HEK293 (cell line): Measurements from ENCODE around the gene RHCG.

Experiments used
- CTCF ChIA-PET: fragments of 350-600 bp; formaldehyde crosslinking; extraction: SDS; loops from one replicate; lab custom pipeline; 2021; ENCODE audit warnings: antibody characterized with exemption; lab: Yijun Ruan, JAX
- POLR2A ChIA-PET: fragments of 300-600 bp; formaldehyde crosslinking; extraction: SDS; loops from one replicate; lab custom pipeline; 2020; ENCODE audit warnings: antibody characterized with exemption, inconsistent platforms; lab: Yijun Ruan, JAX
- H3K27ac ChIP-seq: fragments of 200-500 bp; sonication (Bioruptor generic); 2 replicates; pipeline ENCODE4 v1.5.1; 2014; ENCODE audit warnings: low read depth, low read length, control low read depth, inconsistent platforms; ENCODE audit errors: extremely low read depth
- H3K36me3 ChIP-seq, 2 experiments: fragments of 200-500 bp in 1 of 2; sonication (Bioruptor generic) in 1 of 2; 1 replicate in 1 of 2; 2 replicates in 1 of 2; pipeline ENCODE4 v1.5.1; 2014 to 2017; ENCODE audit warnings: inconsistent platforms in 2 of 2, low read length in 2 of 2; ENCODE audit not compliant: control insufficient read depth in 2 of 2, insufficient read depth in 1 of 2
- H3K4me1 ChIP-seq: fragments of 200-500 bp; sonication (Bioruptor generic); 2 replicates; pipeline ENCODE4 v1.5.1; 2014; ENCODE audit warnings: mild to moderate bottlenecking, low read length, inconsistent platforms; ENCODE audit not compliant: control insufficient read depth, insufficient read depth
- H3K4me3 ChIP-seq: 2 replicates; pipeline ENCODE4 v1.5.1; 2011; ENCODE audit warnings: low read depth, mild to moderate bottlenecking, control low read depth, low read length, moderate library complexity
- H3K9me3 ChIP-seq: fragments of 200-500 bp; sonication (Bioruptor generic); 2 replicates; pipeline ENCODE4 v1.5.1; 2014; ENCODE audit warnings: low read depth, low read length, inconsistent platforms; ENCODE audit not compliant: control insufficient read depth, insufficient read depth
- GLIS1 ChIP-seq: fragments of 450-650 bp; formaldehyde crosslinking; IDR thresholded peaks from 2 replicates; pipeline ENCODE4 v1.5.1; 2016; ENCODE audit warnings: missing biosample characterization, missing genetic modification characterization
- KLF1 ChIP-seq: fragments of 450-650 bp; formaldehyde crosslinking; IDR thresholded peaks from 2 replicates; pipeline ENCODE4 v1.5.1; 2016; ENCODE audit warnings: missing biosample characterization, missing genetic modification characterization
- ZBTB17 ChIP-seq: fragments of 450-650 bp; formaldehyde crosslinking; IDR thresholded peaks from 2 replicates; pipeline ENCODE4 v1.5.1; 2016; ENCODE audit warnings: missing biosample characterization, missing genetic modification characterization
- ZBTB20 ChIP-seq: fragments of 450-650 bp; formaldehyde crosslinking; IDR thresholded peaks from 2 replicates; pipeline ENCODE4 v1.5.1; 2016; ENCODE audit warnings: missing biosample characterization, missing genetic modification characterization
- ZFHX2 ChIP-seq: fragments of 450-650 bp; formaldehyde crosslinking; conservative IDR thresholded peaks from 2 replicates; pipeline ENCODE4 v1.5.1; 2016; ENCODE audit warnings: missing biosample characterization, missing genetic modification characterization
- ZFP37 ChIP-seq: fragments of 450-650 bp; formaldehyde crosslinking; IDR thresholded peaks from 2 replicates; pipeline ENCODE4 v1.5.1; 2016; ENCODE audit warnings: missing biosample characterization, missing genetic modification characterization
- ZNF341 ChIP-seq: fragments of 450-650 bp; formaldehyde crosslinking; IDR thresholded peaks from 2 replicates; pipeline ENCODE4; 2016; ENCODE audit warnings: low read depth, missing biosample characterization, missing genetic modification characterization
- ZNF549 ChIP-seq: fragments of 450-650 bp; IDR thresholded peaks from 2 replicates; pipeline ENCODE4 v1.5.1; 2018; ENCODE audit warnings: missing biosample characterization, missing genetic modification characterization, mild to moderate bottlenecking, inconsistent platforms, moderate library complexity
- ZNF585B ChIP-seq: fragments of 450-650 bp; formaldehyde crosslinking; IDR thresholded peaks from 2 replicates; pipeline ENCODE4 v1.5.1; 2016; ENCODE audit warnings: missing biosample characterization, missing genetic modification characterization
- TF ChIP-seq, protein P1 (sequence below): fragments of 450-650 bp; formaldehyde crosslinking; conservative IDR thresholded peaks from 2 replicates; pipeline ENCODE4 v1.5.1; 2016; ENCODE audit warnings: low read depth, missing biosample characterization, missing genetic modification characterization
- TF ChIP-seq, protein P2 (sequence below): fragments of 450-650 bp; formaldehyde crosslinking; IDR thresholded peaks from 2 replicates; pipeline ENCODE4 v1.5.1; 2016; ENCODE audit warnings: missing biosample characterization, missing genetic modification characterization
- TF ChIP-seq, protein P3 (sequence below): fragments of 450-650 bp; formaldehyde crosslinking; IDR thresholded peaks from 2 replicates; pipeline ENCODE4 v1.5.1; 2017; ENCODE audit warnings: missing biosample characterization, missing genetic modification characterization

The RHCG gene

DNA sequence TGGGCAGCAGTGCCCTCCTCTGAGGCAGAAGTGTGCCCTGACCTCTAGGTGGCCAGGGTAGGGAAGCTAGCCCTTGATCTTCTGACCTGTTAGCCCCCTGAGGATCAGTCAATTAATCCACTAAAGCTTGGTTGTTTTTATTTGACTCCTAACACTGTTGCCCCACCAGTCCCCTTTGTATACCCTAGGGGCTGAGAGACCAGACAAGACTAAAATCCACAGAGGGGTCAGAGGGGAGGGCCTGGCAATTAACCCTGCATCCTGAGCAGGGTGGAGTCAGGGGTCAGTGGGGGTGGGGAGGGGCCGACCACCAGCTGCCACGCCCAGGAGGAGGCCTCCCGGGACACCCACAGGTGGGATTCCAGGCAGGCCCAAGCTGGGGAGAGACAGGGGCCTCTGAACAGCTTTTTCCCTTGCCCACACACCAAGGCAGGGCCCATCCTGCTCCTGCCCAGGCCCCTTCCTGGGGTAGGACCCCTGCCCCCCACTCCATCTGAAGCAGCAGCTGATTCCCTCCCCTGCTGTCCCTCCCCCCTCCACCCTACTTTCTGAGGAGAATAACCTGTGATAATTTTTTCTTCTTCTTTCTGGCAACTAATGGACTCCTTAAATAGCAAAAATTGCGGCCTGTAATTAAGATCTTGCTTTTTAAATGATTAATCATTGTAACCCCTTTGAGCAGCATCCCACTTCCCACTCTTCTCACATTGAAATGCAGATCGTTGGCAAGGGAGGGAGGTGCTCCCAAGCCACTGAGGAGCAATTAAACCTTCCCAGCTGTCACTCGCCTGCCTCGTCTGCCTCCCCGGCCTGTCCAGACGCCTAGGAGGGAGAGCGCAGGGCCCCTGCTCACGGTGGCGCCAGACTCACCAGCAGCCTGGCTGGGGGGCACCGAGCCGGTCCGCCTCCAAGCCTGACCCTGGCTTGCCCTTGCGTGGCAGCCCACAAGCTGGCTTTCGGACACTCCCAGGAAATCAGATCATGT, 51.9 kb downstream of the RHCG start:
- H3K4me3 ChIP-seq: no peak overlapping the region

DNA sequence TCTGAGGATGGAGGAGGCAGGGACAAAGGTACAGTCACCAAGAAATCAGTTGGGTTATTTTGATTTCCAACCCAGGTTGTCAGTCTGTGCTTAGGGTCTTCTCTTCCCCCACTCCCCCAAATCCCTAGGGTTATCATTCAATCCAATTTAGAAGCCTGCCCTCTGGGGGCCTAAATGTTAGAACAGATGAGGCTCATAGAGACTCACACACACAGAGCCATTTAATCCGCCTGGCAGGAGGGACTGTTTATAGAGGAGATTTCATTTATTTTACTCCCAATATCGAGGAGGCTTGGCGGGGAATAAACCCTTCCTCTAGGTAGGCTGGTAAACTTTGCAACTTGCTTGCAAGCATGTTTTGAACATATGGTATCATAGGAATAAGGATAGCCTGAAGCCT, 52.8 kb downstream of the RHCG start:
- H3K4me1 ChIP-seq: no peaks in the 10 kb centered on the region
- no peaks in the 10 kb centered on the region for H3K9me3 ChIP-seq
- POLR2A ChIA-PET: interaction anchor here (1.6 kb wide), 1 partner anchor 85 kb away, joined by 4 read pairs; no protein-coding TSS in a partner anchor
- H3K36me3 ChIP-seq: no peaks in the 10 kb centered on the region
- H3K27ac ChIP-seq: no peak overlapping the region
- CTCF ChIA-PET: interaction anchor here (0.5 to 13.9 kb wide), 29 partner anchors 9 to 317 kb away, joined by 3 to 234 read pairs (median 5); no protein-coding TSS in a partner anchor
- no peak for TF ChIP-seq ZBTB20
- no peak for TF ChIP-seq ZFP37 (tag by site-specific recombination)
- no peak for TF ChIP-seq ZFHX2 (tag by site-specific recombination)
- TF ChIP-seq GLIS1 (tag by site-specific recombination): 0 out of 2 replicates have a peak, but pooled peaks have one; percentile 1
- no peak for TF ChIP-seq ZNF341 (tag by site-specific recombination)
- TF ChIP-seq, protein P1, sequence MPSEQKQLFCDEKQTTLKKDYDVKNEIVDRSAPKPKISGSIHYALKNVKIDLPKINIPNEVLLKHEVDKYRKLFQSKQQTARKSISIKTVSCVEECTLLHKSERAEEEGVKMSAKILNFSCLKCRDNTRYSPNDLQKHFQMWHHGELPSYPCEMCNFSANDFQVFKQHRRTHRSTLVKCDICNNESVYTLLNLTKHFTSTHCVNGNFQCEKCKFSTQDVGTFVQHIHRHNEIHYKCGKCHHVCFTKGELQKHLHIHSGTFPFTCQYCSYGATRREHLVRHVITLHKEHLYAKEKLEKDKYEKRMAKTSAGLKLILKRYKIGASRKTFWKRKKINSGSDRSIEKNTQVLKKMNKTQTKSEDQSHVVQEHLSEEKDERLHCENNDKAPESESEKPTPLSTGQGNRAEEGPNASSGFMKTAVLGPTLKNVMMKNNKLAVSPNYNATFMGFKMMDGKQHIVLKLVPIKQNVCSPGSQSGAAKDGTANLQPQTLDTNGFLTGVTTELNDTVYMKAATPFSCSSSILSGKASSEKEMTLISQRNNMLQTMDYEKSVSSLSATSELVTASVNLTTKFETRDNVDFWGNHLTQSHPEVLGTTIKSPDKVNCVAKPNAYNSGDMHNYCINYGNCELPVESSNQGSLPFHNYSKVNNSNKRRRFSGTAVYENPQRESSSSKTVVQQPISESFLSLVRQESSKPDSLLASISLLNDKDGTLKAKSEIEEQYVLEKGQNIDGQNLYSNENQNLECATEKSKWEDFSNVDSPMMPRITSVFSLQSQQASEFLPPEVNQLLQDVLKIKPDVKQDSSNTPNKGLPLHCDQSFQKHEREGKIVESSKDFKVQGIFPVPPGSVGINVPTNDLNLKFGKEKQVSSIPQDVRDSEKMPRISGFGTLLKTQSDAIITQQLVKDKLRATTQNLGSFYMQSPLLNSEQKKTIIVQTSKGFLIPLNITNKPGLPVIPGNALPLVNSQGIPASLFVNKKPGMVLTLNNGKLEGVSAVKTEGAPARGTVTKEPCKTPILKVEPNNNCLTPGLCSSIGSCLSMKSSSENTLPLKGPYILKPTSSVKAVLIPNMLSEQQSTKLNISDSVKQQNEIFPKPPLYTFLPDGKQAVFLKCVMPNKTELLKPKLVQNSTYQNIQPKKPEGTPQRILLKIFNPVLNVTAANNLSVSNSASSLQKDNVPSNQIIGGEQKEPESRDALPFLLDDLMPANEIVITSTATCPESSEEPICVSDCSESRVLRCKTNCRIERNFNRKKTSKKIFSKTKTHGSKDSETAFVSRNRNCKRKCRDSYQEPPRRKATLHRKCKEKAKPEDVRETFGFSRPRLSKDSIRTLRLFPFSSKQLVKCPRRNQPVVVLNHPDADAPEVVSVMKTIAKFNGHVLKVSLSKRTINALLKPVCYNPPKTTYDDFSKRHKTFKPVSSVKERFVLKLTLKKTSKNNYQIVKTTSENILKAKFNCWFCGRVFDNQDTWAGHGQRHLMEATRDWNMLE (tag by site-specific recombination): no peak
- no peak for TF ChIP-seq ZNF549 (tag by site-specific recombination)
- TF ChIP-seq, all 188 proteins: peak for 1
- H3K4me3 ChIP-seq: no peak overlapping the region

More for the DNA sequence above, 51.9 kb downstream of the RHCG start:
- no peaks in the 10 kb centered on the region for H3K36me3 ChIP-seq
- H3K27ac ChIP-seq: no peak overlapping the region
- H3K4me1 ChIP-seq: no peaks in the 10 kb centered on the region
- TF ChIP-seq ZNF585B (tag by site-specific recombination): no peak
- TF ChIP-seq, protein P2, sequence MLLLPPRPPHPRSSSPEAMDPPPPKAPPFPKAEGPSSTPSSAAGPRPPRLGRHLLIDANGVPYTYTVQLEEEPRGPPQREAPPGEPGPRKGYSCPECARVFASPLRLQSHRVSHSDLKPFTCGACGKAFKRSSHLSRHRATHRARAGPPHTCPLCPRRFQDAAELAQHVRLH (tag by site-specific recombination): no peak
- TF ChIP-seq KLF1: peak; percentile 59; the same call in 1 of the 2 replicates
- no peak for TF ChIP-seq ZBTB17 (tag by site-specific recombination)
- TF ChIP-seq, protein P3, sequence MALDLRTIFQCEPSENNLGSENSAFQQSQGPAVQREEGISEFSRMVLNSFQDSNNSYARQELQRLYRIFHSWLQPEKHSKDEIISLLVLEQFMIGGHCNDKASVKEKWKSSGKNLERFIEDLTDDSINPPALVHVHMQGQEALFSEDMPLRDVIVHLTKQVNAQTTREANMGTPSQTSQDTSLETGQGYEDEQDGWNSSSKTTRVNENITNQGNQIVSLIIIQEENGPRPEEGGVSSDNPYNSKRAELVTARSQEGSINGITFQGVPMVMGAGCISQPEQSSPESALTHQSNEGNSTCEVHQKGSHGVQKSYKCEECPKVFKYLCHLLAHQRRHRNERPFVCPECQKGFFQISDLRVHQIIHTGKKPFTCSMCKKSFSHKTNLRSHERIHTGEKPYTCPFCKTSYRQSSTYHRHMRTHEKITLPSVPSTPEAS (tag by site-specific recombination): no peak
- no peaks in the 10 kb centered on the region for H3K9me3 ChIP-seq
- ChIA-PET CTCF (interaction anchor here (0.5 to 13.9 kb wide), 17 partner anchors 9 to 316 kb away, joined by 3 to 234 read pairs (median 7); no protein-coding TSS in a partner anchor), POLR2A (interaction anchor here (1.6 kb wide), 1 partner anchor 86 kb away, joined by 4 read pairs; no protein-coding TSS in a partner anchor)
